ENCODE measurements around the gene UBN1. TPM values are rescaled to one million over a fixed set of nuclear protein-coding genes. Genes with fewer than 3 reads are reported as not detected.

The UBN1 gene
- total RNA-seq, 4 donors from 2014 or later: 21.0 to 48.2 (median 41.1) TPM

DNA sequence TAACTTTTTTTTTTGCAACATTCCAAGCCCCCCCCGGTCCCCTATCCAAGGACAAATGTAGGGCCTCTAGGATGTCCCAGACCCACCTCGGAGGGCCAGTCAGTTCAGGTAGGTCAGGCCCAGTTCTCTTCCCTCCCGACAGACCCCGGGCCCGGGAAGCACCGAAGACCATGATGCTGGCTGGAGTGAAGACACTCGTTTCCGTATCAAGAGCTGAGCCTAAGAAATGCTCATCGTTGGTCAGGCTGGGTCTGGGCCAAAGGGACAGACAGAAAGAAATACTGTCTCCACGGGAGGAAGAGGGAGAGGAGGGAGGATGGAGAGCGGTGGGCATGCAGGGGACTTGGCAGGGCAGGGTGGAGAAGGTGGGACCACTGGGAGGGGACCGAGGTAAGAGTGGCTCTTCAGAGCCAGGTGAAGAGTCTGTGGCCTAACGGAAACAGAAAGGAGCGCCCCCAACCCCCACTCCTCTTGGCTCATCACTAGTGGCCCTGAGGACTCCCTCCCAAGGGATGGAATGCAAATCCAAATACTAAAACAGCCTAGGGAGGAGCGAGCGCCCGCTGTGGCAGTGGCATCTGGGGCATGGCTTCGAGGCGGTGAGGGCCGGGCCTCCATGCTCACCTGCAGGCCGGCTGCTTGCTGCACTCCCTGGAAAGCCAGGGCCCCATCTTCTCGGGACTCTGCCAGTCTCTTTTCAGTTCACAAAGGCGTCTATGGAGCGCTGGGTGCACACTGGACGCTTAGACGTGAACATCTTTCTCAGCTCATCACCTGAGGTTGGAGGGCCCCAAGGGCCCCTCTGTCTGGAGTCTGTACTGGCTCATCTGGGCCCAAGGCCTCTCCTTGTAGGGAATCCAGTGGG lies 43.2 kb upstream of the UBN1 start:
- peak overlapping the region; percentile 87 to 93 (median 90) for H3K27ac ChIP-seq (replicated peaks in 1 of 4)

DNA sequence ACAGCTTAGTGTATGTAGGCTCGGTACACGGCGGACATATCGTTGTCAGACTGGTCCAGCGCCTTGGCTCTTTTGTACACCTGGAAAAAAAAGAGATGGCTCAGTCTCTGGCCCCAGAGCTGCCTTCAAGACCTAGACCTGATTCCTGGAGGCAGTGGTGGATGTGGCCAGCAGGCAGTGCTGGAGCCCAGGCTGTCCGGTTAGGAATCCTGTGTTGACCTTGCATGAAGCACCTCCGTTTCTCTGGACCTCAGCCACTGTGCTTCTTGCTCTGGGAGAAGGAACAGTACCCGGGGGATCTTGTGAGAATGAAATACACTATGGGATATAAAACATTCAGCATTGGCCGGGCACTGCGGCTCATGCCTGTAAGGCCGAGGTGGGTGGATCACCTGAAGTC lies 42.0 kb upstream of the UBN1 start:
- intact Hi-C loops (cut with DNase I): no loop called here

More for the DNA sequence above, 43.2 kb upstream of the UBN1 start:
- WGBS: 65% methylated on average over 26 of the region's 26 CpGs
- intact Hi-C loops (cut with DNase I): loop anchor here (5.0 kb wide), 3 partner anchors 37 to 72 kb away; partner anchors contain the start of genes ANKS3, DNAAF8, GLYR1 and UBN1
- DNase-seq (ENCODE audit: extremely low spot score): no peak
- TF ChIP-seq POLR2A (IDR thresholded peaks at IDR 0.05; ENCODE audit: low read depth) (no peak), POLR2AphosphoS5 (IDR thresholded peaks at IDR 0.05) (no peak), EP300 (IDR thresholded peaks at IDR 0.05) (no peak)
- TF ChIP-seq, protein P1, sequence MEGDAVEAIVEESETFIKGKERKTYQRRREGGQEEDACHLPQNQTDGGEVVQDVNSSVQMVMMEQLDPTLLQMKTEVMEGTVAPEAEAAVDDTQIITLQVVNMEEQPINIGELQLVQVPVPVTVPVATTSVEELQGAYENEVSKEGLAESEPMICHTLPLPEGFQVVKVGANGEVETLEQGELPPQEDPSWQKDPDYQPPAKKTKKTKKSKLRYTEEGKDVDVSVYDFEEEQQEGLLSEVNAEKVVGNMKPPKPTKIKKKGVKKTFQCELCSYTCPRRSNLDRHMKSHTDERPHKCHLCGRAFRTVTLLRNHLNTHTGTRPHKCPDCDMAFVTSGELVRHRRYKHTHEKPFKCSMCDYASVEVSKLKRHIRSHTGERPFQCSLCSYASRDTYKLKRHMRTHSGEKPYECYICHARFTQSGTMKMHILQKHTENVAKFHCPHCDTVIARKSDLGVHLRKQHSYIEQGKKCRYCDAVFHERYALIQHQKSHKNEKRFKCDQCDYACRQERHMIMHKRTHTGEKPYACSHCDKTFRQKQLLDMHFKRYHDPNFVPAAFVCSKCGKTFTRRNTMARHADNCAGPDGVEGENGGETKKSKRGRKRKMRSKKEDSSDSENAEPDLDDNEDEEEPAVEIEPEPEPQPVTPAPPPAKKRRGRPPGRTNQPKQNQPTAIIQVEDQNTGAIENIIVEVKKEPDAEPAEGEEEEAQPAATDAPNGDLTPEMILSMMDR (IDR thresholded peaks at IDR 0.05): no peak
- Histone ChIP-seq H3K36me3 (peaks cover 23 to 71% (median 55%) of the 10 kb centered on the region in 4 donors), H3K27me3 (no peaks in the 10 kb centered on the region), H3K4me1 (peaks cover 31 to 48% (median 45%) of the 10 kb centered on the region in 4 donors), H3K9me3 (no peaks in the 10 kb centered on the region), H3K4me3 (no peak overlapping the region)

DNA sequence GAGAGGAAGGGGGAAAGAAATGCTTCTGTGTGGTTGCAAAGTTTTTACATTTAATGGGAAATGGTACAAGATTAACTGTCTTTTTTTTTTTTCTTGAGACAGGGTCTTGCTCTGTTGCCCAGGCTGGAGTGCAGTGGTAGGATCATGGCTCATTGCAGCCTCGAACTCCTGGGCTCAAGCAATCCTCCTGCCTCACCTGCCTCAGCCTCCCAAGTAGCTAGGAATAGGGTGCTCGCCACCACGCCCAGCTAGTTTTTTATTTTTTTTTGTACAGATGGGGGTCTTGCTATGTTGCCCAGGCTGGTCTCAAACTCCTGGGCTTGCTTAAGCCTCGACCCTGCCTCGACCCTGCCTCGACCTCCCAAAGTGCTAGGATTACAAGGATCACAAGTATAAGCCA lies 41.0 kb upstream of the UBN1 start:
- Histone ChIP-seq H3K4me3 (no peak overlapping the region), H3K36me3 (peaks cover 37 to 73% (median 67%) of the 10 kb centered on the region in 4 donors), H3K27me3 (no peaks in the 10 kb centered on the region), H3K27ac (replicated peaks in 1 of 4) (no peak overlapping the region), H3K9me3 (no peaks in the 10 kb centered on the region), H3K4me1 (peaks cover 19 to 33% (median 30%) of the 10 kb centered on the region in 4 donors)
- no peak for TF ChIP-seq POLR2A (IDR thresholded peaks at IDR 0.05; ENCODE audit: low read depth)
- no peak for TF ChIP-seq POLR2AphosphoS5 (IDR thresholded peaks at IDR 0.05)
- TF ChIP-seq, protein P1 (IDR thresholded peaks at IDR 0.05): no peak
- no peak for TF ChIP-seq EP300 (IDR thresholded peaks at IDR 0.05)
- intact Hi-C loops (cut with DNase I): no loop called here
- DNase-seq (ENCODE audit: extremely low spot score): no peak
- 89% methylated on average over 6 of the region's 6 CpGs for WGBS

More for the DNA sequence above, 42.0 kb upstream of the UBN1 start:
- Histone ChIP-seq H3K27ac (replicated peaks in 1 of 4) (peak overlapping the region in 3 of 4 donors; percentile 87 to 93 (median 92)), H3K4me3 (no peak overlapping the region), H3K4me1 (peaks cover 28 to 43% (median 41%) of the 10 kb centered on the region in 4 donors), H3K36me3 (peaks cover 31 to 71% (median 57%) of the 10 kb centered on the region in 4 donors), H3K9me3 (no peaks in the 10 kb centered on the region), H3K27me3 (no peaks in the 10 kb centered on the region)
- no peak for DNase-seq (ENCODE audit: extremely low spot score)
- WGBS: 85% methylated on average over 11 of the region's 11 CpGs
- no peak for TF ChIP-seq POLR2A (IDR thresholded peaks at IDR 0.05; ENCODE audit: low read depth)
- TF ChIP-seq, protein P1 (IDR thresholded peaks at IDR 0.05): peak in 1 of 3 experiments; percentile 23
- peak in 1 of 2 donors; percentile 26 for TF ChIP-seq POLR2AphosphoS5 (IDR thresholded peaks at IDR 0.05)

DNA sequence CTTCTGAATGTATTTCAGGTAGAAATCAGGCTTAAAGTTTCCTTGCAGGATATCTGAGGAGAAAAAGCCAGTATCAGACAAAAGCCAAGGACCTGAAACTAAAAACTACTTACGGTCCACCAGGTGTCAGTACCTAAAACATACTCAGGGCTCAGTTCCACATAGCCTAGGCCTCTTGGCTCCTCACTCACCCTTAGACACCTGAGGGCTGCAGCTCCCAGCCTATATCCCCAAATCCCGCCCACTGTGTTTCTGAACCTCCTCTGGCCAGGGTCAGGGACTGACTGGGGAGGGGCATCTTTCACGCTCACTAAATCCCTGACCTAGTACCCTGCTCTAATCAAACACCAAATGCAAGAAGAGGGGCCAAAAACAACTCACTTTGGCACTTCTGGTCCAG lies 36.0 kb upstream of the UBN1 start:
- no peaks in the 10 kb centered on the region for H3K27me3 ChIP-seq
- no peak for DNase-seq (ENCODE audit: extremely low spot score)
- peak overlapping the region in 3 of 4 donors; percentile 18 to 84 (median 84) for H3K27ac ChIP-seq (replicated peaks in 1 of 4)
- intact Hi-C loops (cut with DNase I): no loop called here
- peaks cover 21 to 40% (median 28%) of the 10 kb centered on the region in 4 donors for H3K4me1 ChIP-seq
- no peak for TF ChIP-seq POLR2A (IDR thresholded peaks at IDR 0.05; ENCODE audit: low read depth)
- peaks cover 53 to 93% (median 83%) of the 10 kb centered on the region in 4 donors for H3K36me3 ChIP-seq
- H3K9me3 ChIP-seq: no peaks in the 10 kb centered on the region
- WGBS: 91% methylated on average over 3 of the region's 3 CpGs
- no peak overlapping the region for H3K4me3 ChIP-seq

DNA sequence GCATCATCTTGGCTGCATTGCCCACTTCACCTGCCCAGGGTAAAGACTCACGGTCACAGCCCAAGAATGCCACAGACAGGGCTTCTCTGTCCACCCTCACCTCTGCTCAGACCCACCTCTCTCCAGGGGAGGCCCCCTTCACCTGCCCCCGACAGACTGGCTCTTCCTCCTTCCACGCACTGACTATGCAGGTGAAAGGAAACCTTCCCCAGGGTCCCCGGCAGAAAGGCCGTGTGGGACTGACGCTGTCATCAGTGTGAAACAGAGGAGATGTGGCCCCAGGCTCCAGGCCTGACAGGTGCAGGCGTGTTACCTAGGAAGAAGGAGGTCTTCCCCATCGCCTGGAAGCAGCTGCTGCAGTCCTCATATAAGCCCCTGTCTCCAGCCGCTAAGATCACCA lies 35.5 kb upstream of the UBN1 start:
- Histone ChIP-seq H3K9me3 (no peaks in the 10 kb centered on the region), H3K4me1 (peaks cover 21 to 40% (median 28%) of the 10 kb centered on the region in 4 donors), H3K4me3 (no peak overlapping the region), H3K36me3 (peaks cover 53 to 94% (median 82%) of the 10 kb centered on the region in 4 donors), H3K27ac (replicated peaks in 1 of 4) (peak overlapping the region in 3 of 4 donors; percentile 84), H3K27me3 (no peaks in the 10 kb centered on the region)
- 98% methylated on average over 7 of the region's 9 CpGs for WGBS
- no peak for DNase-seq (ENCODE audit: extremely low spot score)
- intact Hi-C loops (cut with DNase I): no loop called here
- TF ChIP-seq, protein P1 (IDR thresholded peaks at IDR 0.05): no peak
- TF ChIP-seq POLR2A (IDR thresholded peaks at IDR 0.05; ENCODE audit: low read depth) (no peak), POLR2AphosphoS5 (IDR thresholded peaks at IDR 0.05) (no peak), EP300 (IDR thresholded peaks at IDR 0.05) (no peak)

Data from esophagus muscularis mucosa (tissue), 4 donors.